ENCODE data around the gene ZNF471.

Gene ZNF471

DNA sequence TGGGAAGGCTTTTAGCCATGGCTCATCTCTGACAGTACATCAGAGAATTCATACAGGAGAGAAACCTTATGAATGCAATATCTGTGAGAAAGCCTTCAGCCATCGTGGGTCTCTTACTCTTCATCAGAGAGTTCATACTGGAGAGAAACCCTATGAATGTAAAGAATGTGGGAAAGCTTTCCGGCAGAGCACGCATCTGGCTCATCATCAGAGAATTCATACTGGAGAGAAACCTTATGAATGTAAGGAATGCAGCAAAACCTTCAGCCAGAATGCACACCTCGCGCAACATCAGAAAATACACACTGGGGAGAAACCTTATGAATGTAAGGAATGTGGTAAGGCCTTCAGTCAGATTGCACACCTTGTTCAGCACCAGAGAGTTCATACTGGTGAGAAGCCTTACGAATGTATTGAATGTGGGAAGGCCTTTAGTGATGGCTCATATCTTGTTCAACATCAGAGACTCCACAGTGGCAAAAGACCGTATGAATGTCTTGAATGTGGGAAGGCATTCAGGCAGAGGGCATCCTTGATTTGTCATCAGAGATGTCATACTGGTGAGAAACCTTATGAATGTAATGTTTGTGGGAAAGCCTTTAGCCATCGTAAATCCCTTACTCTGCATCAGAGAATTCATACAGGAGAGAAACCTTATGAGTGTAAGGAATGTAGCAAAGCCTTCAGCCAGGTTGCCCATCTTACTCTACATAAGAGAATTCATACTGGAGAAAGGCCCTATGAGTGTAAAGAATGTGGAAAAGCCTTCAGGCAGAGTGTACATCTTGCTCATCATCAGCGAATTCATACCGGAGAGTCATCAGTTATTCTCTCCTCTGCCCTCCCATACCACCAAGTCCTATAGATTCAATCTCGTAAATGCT is 70.3 kb downstream of the ZNF471 start:
- no peak for DNase-seq
